Medulla oblongata (tissue), 1 donor: ENCODE results near the gene LYPLAL1.
"Not testable (repeated sequence)": the region's sequence is repeated elsewhere in the genome, so short reads cannot be mapped to it uniquely, and the experiment has no call there.

ENCODE experiments used
- DNase-seq: peaks from one replicate; pipeline ENCODE4 v3.0.0-alpha.2; 2015; ENCODE audit errors: extremely low spot score

Gene LYPLAL1

DNA sequence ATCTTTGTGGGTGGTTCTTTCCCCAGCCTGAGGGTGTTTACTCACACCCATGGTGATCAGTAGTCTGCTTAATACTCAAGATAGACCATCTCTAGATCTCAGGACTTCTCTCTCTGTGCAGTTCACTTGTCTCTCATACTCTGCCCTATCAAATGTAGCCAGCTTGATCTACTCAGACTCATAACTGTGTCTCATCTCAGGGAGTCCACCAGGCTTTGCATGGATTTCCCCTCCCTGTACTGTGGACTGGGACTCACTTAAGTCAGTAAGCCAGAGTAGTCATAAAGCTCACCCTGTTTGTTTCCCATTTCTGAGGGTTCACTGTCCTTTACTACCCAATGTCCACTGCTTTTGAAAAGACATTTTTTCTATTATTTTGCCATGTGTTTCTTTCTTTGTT is 41.8 kb downstream of the LYPLAL1 start:
- no peak for DNase-seq

GRCh38 chr1:219220945-219221344 is 47.3 kb downstream of the LYPLAL1 start:
- DNase-seq, result no peak

DNA sequence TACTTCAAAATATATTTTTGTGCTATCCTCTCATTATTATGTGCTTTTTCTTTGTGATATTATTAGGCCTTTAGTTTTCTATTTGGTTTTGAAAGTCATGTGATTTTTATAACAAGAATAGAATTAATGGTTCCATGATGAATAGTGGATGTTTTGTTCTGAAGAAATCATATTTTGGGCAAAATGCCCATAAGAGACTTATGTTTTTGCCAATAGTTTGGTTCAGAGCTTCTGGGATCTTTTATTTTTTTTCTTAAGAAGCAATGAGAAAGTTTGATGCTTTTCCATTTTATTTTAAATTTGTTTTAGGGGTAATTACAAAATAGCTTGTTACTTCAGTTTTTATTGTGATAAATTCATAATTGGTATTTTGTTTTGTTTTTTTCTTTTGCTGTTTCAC is 49.8 kb downstream of the LYPLAL1 start:
- no peak for DNase-seq

DNA sequence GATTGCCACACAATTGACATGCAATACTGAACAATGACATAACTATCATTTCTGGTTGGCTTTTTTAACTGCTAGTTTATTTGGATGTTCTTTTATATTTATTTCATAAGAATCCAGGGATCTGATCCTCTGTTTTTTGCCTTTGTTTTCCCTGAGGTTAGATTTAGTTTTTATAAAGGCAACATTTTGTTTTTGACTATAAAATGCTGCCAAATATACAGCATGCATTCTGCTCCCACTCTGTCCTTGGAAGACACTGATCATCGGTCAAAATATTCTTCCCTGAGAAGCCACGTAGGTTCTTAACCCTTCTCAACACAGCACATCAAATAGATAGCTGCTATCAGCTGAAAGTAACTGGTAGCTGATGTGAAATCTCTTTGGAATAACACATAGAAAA is 52.5 kb downstream of the LYPLAL1 start:
- DNase-seq, result no peak

DNA sequence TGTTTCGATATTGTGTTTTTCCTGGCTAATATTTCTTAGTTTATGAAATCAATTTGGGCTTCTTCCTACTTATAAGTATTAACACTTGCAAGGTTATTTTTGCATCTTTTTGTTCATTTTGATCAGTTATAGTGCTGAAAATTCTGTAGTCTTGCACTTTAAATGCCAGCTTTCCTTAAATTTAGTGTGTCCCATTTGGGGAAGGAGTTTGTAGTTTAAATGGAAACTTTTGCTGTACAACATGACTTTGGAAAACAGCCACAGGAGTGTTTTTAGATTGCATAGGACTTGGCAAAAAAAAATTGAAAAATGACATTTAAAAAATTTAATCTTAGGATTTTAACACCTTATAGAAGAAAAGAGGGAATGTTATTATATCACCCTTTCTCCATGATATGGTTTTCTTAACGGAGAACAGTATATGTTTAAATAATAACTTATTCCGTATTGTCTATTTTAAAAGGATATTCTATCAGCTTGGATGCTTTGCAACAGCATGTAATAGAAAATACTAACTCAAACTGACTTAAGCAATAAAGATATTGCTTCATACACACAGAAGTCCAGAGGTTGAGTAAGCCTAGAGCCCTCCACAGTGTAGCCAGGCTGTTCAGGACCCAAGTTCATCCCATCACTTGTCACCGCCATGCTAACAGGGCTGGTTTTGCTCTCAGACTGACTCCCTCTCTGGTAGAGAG is 53.8 kb downstream of the LYPLAL1 start:
- no peak for DNase-seq

GRCh38 chr1:219228058-219228419 is 54.4 kb downstream of the LYPLAL1 start:
- DNase-seq, result no peak

DNA sequence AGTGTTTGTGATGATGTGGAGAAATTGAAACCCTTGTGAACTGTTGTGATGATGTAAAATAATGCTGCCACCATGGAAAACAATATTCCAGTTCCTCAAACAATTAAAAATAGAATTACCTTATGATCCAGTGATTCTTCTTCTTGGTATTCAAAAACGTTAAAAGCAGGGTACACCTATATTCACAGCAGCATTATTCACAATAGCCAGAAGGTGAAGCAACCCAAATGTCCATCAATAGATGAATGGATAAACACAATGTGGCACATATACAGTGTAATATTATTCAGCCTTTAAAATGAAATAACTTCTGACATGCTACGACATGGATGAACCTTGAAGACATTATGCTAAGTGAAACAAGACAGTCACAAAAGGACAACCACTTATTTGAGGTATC is 59.2 kb downstream of the LYPLAL1 start:
- DNase-seq, result no peak

DNA sequence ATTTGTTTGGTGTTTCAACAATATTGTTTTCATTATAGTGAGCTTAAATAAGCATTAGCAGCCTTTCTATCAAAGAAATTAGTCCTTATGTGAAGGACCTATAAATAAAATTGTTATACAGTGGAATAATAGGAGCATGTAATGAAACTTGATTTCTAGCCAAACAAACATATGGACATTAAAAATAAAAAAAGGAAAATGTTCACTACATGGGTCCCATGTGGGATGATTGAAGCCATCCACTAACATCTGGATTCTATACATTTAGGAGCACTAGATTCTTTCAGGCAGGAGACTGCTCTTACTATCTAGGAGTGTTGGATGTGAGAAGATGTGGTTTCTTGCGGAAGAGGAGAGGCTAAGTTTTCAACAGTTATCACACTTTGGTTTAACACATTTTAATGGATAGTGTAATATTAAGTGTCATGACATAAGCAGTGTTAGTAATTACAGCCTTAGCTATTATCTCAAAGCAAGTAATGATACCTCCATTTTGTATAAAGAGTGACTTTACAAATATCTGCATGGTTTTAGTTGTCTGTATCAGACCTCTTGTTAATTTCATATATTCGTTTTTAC is 62.3 kb downstream of the LYPLAL1 start:
- no peak for DNase-seq

- no peak for DNase-seq
Measured at GRCh38 chr1:219236933-219237610, 63.4 kb downstream of the LYPLAL1 start.

DNA sequence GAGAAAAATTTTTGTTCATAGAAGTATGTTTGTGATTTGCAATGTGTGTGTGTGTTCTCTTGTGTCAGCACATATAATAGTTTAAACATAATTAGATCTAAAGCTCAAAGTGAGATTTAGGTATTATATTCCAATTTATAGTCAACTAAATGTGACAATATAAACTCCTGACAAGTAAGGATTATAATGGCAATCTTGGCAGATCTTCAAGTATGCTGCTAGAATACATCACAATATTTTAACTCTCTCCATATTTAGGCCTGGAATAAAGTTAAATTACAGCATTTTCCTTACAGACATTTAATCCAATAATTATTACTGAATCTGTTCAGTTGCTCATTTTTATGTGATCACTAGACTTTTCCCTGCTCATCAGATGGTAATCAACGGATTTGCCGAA is 65.8 kb downstream of the LYPLAL1 start:
- DNase-seq, result no peak

- no peak for DNase-seq
Measured at GRCh38 chr1:219244864-219245263, 71.2 kb downstream of the LYPLAL1 start.

GRCh38 chr1:219247441-219247840 is 73.8 kb downstream of the LYPLAL1 start:
- DNase-seq, result no peak

GRCh38 chr1:219250468-219250867 is 76.8 kb downstream of the LYPLAL1 start:
- DNase-seq, result not testable (repeated sequence)

DNA sequence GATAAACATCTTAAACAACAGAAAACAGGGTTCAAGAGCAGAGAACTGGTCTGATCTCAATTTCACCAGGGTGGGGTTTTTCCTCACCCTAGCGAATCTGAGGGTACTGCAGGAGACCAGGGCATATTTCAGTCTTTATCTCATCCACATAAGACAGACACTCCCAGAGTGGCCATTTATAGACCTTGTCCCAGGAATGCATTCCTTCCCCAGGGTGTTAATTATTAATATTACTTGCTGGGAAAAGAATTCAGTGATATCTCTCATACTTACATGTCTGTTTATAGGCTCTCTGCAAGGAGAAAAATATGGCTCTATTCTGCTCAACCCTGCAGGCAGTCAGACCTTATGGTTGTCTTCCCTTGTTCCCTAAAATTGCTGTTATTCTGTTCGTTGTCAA is 84.1 kb downstream of the LYPLAL1 start:
- DNase-seq, result no peak

GRCh38 chr1:219261454-219261853 is 87.8 kb downstream of the LYPLAL1 start:
- DNase-seq, result no peak
